ENCODE data around the gene RYR2. TPM values are rescaled to one million over a fixed set of nuclear protein-coding genes. Genes with fewer than 3 reads are reported as not detected.

Gene RYR2
- total RNA-seq, 4 donors from 2014 or later: 0.13 to 2.5 (median 0.88) TPM

GRCh38 chr1:237867380-237867888 lies 825.5 kb downstream of the RYR2 start:
- TF ChIP-seq, protein P1, sequence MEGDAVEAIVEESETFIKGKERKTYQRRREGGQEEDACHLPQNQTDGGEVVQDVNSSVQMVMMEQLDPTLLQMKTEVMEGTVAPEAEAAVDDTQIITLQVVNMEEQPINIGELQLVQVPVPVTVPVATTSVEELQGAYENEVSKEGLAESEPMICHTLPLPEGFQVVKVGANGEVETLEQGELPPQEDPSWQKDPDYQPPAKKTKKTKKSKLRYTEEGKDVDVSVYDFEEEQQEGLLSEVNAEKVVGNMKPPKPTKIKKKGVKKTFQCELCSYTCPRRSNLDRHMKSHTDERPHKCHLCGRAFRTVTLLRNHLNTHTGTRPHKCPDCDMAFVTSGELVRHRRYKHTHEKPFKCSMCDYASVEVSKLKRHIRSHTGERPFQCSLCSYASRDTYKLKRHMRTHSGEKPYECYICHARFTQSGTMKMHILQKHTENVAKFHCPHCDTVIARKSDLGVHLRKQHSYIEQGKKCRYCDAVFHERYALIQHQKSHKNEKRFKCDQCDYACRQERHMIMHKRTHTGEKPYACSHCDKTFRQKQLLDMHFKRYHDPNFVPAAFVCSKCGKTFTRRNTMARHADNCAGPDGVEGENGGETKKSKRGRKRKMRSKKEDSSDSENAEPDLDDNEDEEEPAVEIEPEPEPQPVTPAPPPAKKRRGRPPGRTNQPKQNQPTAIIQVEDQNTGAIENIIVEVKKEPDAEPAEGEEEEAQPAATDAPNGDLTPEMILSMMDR (IDR thresholded peaks at IDR 0.05): no peak
- TF ChIP-seq POLR2A (IDR thresholded peaks at IDR 0.05): no peak
- no peaks in the 10 kb centered on the region for H3K9me3 ChIP-seq
- H3K36me3 ChIP-seq: no peaks in the 10 kb centered on the region
- no peaks in the 10 kb centered on the region for H3K27me3 ChIP-seq
- no peak overlapping the region for H3K27ac ChIP-seq
- no peak for DNase-seq
- peaks cover 0 to 7% (median 0%) of the 10 kb centered on the region in 4 donors for H3K4me1 ChIP-seq
- H3K4me3 ChIP-seq: no peak overlapping the region

DNA sequence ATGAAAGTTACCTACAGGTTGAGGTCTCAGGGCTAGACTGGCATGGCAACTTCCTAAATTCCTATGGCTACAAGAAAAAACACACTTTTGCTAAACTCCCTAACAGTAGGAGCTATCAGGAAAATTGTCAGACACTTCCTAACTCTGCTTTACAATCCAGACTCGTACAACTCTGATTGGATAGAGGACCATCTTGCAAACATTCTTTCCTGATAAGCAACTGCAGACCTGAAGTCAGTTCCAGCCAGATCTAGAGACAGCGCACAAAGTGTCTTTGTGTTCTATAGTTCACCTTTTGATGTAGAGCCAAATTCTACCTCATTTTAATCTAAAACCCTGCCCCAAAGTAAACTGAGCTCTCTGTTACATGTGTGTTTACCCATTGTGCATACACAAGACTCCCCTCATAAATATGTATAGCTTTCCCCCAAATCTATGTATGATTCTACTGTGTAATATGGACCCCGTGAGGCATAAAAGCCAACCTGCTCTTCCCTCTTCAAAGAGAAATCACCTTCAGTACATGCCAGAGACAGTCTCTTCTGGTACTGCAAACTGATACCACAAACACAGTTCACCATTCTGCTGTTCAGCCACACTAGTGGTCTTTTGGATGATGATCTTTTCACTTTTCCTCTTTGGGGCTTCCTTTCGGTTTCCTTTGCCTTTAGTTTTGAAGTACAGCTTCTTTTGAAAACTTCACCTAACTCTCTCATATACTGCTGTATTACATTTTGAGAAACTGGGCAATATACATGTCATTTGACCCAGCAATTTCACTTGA lies 827.0 kb downstream of the RYR2 start:
- Histone ChIP-seq H3K36me3 (no peaks in the 10 kb centered on the region), H3K27me3 (no peaks in the 10 kb centered on the region), H3K9me3 (no peaks in the 10 kb centered on the region), H3K27ac (no peak overlapping the region), H3K4me1 (peaks cover 0 to 6% (median 0%) of the 10 kb centered on the region in 4 donors), H3K4me3 (no peak overlapping the region)
- TF ChIP-seq, protein P1 (IDR thresholded peaks at IDR 0.05): no peak
- TF ChIP-seq POLR2A (IDR thresholded peaks at IDR 0.05): no peak
- no peak for DNase-seq

GRCh38 chr1:237873487-237874211 lies 831.7 kb downstream of the RYR2 start:
- no peaks in the 10 kb centered on the region for H3K9me3 ChIP-seq
- no peak for TF ChIP-seq POLR2A (IDR thresholded peaks at IDR 0.05)
- TF ChIP-seq, protein P1 (IDR thresholded peaks at IDR 0.05): no peak
- H3K27me3 ChIP-seq: no peaks in the 10 kb centered on the region
- H3K4me1 ChIP-seq: no peaks in the 10 kb centered on the region
- DNase-seq: no peak
- no peak overlapping the region for H3K4me3 ChIP-seq
- no peaks in the 10 kb centered on the region for H3K36me3 ChIP-seq
- no peak overlapping the region for H3K27ac ChIP-seq

GRCh38 chr1:237875291-237875690 lies 833.3 kb downstream of the RYR2 start:
- Histone ChIP-seq H3K4me1 (no peaks in the 10 kb centered on the region), H3K4me3 (no peak overlapping the region), H3K9me3 (no peaks in the 10 kb centered on the region), H3K27ac (no peak overlapping the region), H3K36me3 (no peaks in the 10 kb centered on the region), H3K27me3 (no peaks in the 10 kb centered on the region)
- TF ChIP-seq, protein P1 (IDR thresholded peaks at IDR 0.05): no peak
- no peak for TF ChIP-seq POLR2A (IDR thresholded peaks at IDR 0.05)
- no peak for DNase-seq

DNA sequence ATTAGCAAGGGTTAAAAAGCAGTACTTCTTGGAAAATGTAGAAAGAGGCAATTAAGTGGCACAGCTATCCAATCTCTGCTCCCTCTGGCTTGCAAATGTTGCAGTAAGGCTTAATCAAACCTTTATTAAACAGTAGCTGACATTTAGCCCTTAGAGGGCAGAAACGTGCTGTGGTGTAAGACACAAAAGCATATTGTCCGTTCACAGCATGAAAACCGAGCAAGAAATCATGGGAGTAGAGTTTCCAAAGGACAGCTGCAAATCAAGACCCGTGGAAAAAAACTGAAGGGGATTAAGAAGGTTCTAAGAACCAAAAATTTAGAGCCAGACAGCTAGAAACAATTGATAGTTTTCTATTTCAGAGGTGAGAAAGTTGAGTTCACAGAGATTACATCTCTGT lies 835.6 kb downstream of the RYR2 start:
- Histone ChIP-seq H3K27me3 (no peaks in the 10 kb centered on the region), H3K9me3 (no peaks in the 10 kb centered on the region), H3K4me1 (no peaks in the 10 kb centered on the region), H3K36me3 (no peaks in the 10 kb centered on the region), H3K27ac (no peak overlapping the region), H3K4me3 (no peak overlapping the region)
- TF ChIP-seq, protein P1 (IDR thresholded peaks at IDR 0.05): no peak
- no peak for TF ChIP-seq POLR2A (IDR thresholded peaks at IDR 0.05)
- DNase-seq: no peak
